Measurements from ENCODE around the gene SYCE1L.
A peak's percentile ranks its signal among the peaks of the same experiment; 100 is the strongest.

DNA sequence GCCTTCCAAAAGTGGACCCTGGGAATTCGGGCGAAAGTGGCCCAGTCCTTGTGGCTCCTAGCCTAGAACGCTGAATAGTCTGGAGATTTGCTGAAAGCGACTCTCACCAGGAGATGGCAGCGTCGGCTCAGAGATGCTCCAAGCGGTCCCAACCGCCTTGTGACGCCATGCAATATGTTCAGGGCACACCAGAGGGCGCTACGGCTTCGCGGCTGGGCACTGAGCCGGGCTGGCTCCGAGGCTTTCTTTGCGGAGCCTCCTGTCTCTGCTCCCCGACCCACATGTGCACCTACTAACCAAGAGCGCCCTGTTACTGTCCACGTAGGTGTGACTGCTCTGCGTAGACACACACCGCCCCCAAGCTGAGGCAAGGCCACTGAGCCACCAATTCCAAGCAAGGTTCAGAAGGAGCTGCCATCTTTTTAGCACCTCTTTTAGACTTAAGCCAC, 36.9 kb downstream of the SYCE1L start:
- TF ChIP-seq, protein P1, sequence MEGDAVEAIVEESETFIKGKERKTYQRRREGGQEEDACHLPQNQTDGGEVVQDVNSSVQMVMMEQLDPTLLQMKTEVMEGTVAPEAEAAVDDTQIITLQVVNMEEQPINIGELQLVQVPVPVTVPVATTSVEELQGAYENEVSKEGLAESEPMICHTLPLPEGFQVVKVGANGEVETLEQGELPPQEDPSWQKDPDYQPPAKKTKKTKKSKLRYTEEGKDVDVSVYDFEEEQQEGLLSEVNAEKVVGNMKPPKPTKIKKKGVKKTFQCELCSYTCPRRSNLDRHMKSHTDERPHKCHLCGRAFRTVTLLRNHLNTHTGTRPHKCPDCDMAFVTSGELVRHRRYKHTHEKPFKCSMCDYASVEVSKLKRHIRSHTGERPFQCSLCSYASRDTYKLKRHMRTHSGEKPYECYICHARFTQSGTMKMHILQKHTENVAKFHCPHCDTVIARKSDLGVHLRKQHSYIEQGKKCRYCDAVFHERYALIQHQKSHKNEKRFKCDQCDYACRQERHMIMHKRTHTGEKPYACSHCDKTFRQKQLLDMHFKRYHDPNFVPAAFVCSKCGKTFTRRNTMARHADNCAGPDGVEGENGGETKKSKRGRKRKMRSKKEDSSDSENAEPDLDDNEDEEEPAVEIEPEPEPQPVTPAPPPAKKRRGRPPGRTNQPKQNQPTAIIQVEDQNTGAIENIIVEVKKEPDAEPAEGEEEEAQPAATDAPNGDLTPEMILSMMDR (IDR thresholded peaks at IDR 0.05) = peak; percentile 98 to 100 (median 100)
- no peak for TF ChIP-seq POLR2A (IDR thresholded peaks at IDR 0.05)
